Mammary epithelial cell (primary cell): ENCODE data around the gene NLRC5.

Experiments used
- CTCF ChIP-seq, 2 donors: IDR thresholded peaks in 1 of 2; conservative IDR thresholded peaks in 1 of 2; 2 replicates each; pipeline ENCODE4 v1.5.1; 2011 to 2012; ENCODE audit warnings: inconsistent platforms in 2 of 2, low read length in 2 of 2, mild to moderate bottlenecking in 2 of 2, control low read depth in 1 of 2, low read depth in 1 of 2; ENCODE audit not compliant: insufficient read depth in 1 of 2; ENCODE audit errors: extremely low read depth in 1 of 2
- EZH2 ChIP-seq: IDR thresholded peaks from 2 replicates; pipeline ENCODE4 v1.6.1; 2012; ENCODE audit warnings: low read length, inconsistent platforms, borderline replicate concordance

DNA sequence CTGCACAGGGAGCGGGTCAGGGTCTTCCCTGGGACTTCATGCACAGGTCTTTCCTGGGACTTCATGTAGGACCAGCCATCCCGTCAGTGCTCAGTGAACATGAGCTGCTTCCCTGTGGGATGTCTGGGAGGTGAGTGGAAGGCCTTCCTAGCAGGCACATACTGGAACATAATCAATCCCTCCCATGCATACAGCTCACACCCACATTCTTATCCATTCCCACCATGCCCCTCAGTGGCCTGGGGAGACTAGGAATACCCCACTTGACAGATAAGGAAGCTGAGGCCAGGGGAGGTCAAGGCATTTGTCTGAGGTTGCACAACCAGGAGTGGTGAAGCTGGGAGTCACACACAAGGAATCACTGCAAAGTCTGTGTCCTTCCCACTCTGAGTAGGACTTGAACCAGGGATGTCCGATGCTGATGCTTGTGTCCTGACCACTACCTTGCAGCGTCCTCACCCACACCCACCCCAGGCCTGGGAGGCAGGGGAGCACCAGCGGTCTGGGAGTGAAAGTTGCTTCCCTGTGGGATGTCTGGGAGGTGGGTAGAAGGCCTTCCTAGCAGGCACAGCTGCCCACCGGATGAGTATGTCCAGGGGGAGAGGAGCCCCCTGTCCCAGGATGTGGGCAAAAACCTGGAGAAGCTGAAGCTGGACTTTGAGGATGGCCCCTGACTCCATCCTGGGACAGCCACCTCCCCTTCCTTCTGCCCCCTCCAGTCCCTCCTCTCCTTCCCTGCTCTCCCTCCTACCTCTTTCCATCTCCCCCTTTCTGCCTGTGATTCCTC, 1.0 kb upstream of the NLRC5 start:
- no peak for TF ChIP-seq EZH2
- no peak for TF ChIP-seq CTCF (conservative IDR thresholded peaks at IDR 0.05 in 1 of 2, IDR thresholded peaks at IDR 0.05 in 1 of 2; ENCODE audit: extremely low read depth in 1 of 2, insufficient read depth in 1 of 2, low read depth in 1 of 2, low read length in 2 of 2)
